Endothelial cell of umbilical vein (primary cell): ENCODE data around the gene CEP295NL. TPM values are rescaled to one million over a fixed set of nuclear protein-coding genes. Genes with fewer than 3 reads are reported as not detected.

Experiments
- BruUV-seq: library from RNA; stranded (reverse); fragments of 400-500 nt; replicated peaks from 2 replicates; lab custom pipeline; 2021; lab: Mats Ljungman, UMichigan
- CTCF ChIA-PET: fragments of 300-600, 350-600 bp; sonication (Branson Sonifier 250); formaldehyde crosslinking; loops from one replicate; lab custom pipeline; 2021; ENCODE audit warnings: antibody characterized with exemption, inconsistent platforms; lab: Charles Lee
- POLR2A ChIA-PET: fragments of 300-600, 350-600 bp; sonication (Branson Sonifier 250); formaldehyde crosslinking; loops from one replicate; lab custom pipeline; 2021; ENCODE audit warnings: antibody characterized with exemption, inconsistent platforms; lab: Charles Lee
- DNase-seq: peaks from one replicate; pipeline ENCODE4 v3.0.0-alpha.2; 2011; ENCODE audit warnings: low read depth, low spot score
- FAIRE-seq: peaks from 2 replicates; lab custom pipeline; 2011; peaks lifted over from hg19 to GRCh38; lab: Jason Lieb, UNC
- H2AFZ ChIP-seq: 2 replicates; pipeline ENCODE4 v1.6.0; 2012; ENCODE audit warnings: low read depth, low read length, control low read depth, inconsistent platforms
- H3K27ac ChIP-seq: 2 replicates; pipeline ENCODE4 v1.5.1; 2011; ENCODE audit warnings: low read depth, mild to moderate bottlenecking, control low read depth, low read length, moderate library complexity; ENCODE audit not compliant: insufficient read depth
- H3K27me3 ChIP-seq, 2 experiments: 2 replicates each; pipeline versions ENCODE4 v1.6.0 to v1.6.1; 2011; ENCODE audit warnings: low read length in 2 of 2, mixed read lengths in 1 of 2; ENCODE audit not compliant: control insufficient read depth in 2 of 2, insufficient read depth in 2 of 2
- H3K36me3 ChIP-seq, 2 experiments: 2 replicates in 1 of 2; 3 replicates in 1 of 2; pipeline ENCODE4 v1.5.1; 2011; ENCODE audit warnings: low read length in 2 of 2, mild to moderate bottlenecking in 1 of 2, moderate library complexity in 1 of 2; ENCODE audit not compliant: control insufficient read depth in 2 of 2, insufficient read depth in 2 of 2; ENCODE audit errors: extremely low read depth in 1 of 2
- H3K4me1 ChIP-seq: 3 replicates; pipeline ENCODE4 v1.5.1; 2011; ENCODE audit warnings: mild to moderate bottlenecking, low read length; ENCODE audit not compliant: control insufficient read depth, insufficient read depth; ENCODE audit errors: extremely low read depth
- H3K4me2 ChIP-seq: 2 replicates; pipeline ENCODE4 v1.6.1; 2011; ENCODE audit warnings: low read length, control low read depth, mixed read lengths; ENCODE audit not compliant: insufficient read depth
- H3K4me3 ChIP-seq, 3 experiments: fragments of 200-600 bp in 1 of 3; sonication (generic), shearing (Covaris generic) in 1 of 3; replicated peaks in 1 of 3; 2 replicates each; pipeline ENCODE4 v1.5.1; 2011 to 2016; ENCODE audit warnings: control low read depth in 3 of 3, low read length in 3 of 3, mild to moderate bottlenecking in 2 of 3, inconsistent platforms in 1 of 3, low read depth in 1 of 3, moderate library complexity in 1 of 3; ENCODE audit not compliant: insufficient read depth in 1 of 3
- H3K79me2 ChIP-seq: 2 replicates; pipeline ENCODE4 v1.6.0; 2012; ENCODE audit warnings: low read length, inconsistent platforms; ENCODE audit not compliant: control insufficient read depth, insufficient read depth
- H3K9ac ChIP-seq: replicated peaks from 2 replicates; pipeline ENCODE3; 2011; ENCODE audit warnings: low read length, control low read depth; ENCODE audit not compliant: insufficient read depth; ENCODE audit errors: extremely low read depth
- H3K9me1 ChIP-seq: replicated peaks from 3 replicates; pipeline ENCODE4 v1.6.0; 2011; ENCODE audit warnings: mild to moderate bottlenecking, low read length; ENCODE audit not compliant: control insufficient read depth, insufficient read depth; ENCODE audit errors: extremely low read depth
- H3K9me3 ChIP-seq: replicated peaks from 2 replicates; pipeline ENCODE4 v1.5.1; 2012; ENCODE audit warnings: low read length, inconsistent platforms; ENCODE audit not compliant: control insufficient read depth, insufficient read depth
- H4K20me1 ChIP-seq: replicated peaks from 2 replicates; pipeline ENCODE3; 2011; ENCODE audit warnings: mild to moderate bottlenecking, low read length; ENCODE audit not compliant: control insufficient read depth, insufficient read depth; ENCODE audit errors: extremely low read depth
- CTCF ChIP-seq, 2 donors: IDR thresholded peaks; 1 replicate in 1 of 2; 2 replicates in 1 of 2; pipeline ENCODE4 v1.5.1; 2011; ENCODE audit warnings: low read length in 2 of 2, mild to moderate bottlenecking in 2 of 2, moderate library complexity in 2 of 2, control low read depth in 1 of 2, inconsistent platforms in 1 of 2, low read depth in 1 of 2; ENCODE audit not compliant: insufficient read depth in 1 of 2; ENCODE audit errors: extremely low read depth in 1 of 2
- EZH2 ChIP-seq: IDR thresholded peaks from 2 replicates; pipeline ENCODE4 v1.6.1; 2012; ENCODE audit warnings: borderline replicate concordance, low read depth, mild to moderate bottlenecking, moderate library complexity, low read length, inconsistent platforms; ENCODE audit not compliant: severe bottlenecking
- FOS ChIP-seq: IDR thresholded peaks from 2 replicates; pipeline ENCODE4 v1.6.1; 2011; ENCODE audit warnings: mild to moderate bottlenecking, low read length, moderate library complexity, borderline replicate concordance; ENCODE audit not compliant: insufficient read depth
- GATA2 ChIP-seq: IDR thresholded peaks from 2 replicates; pipeline ENCODE4 v1.7.0; 2011; ENCODE audit warnings: low read depth, mild to moderate bottlenecking, moderate library complexity, mixed read lengths, low read length; ENCODE audit not compliant: insufficient read length, insufficient read depth
- JUN ChIP-seq: IDR thresholded peaks from 2 replicates; pipeline ENCODE4 v1.6.1; 2011; ENCODE audit warnings: borderline replicate concordance, low read depth; ENCODE audit not compliant: insufficient read length, insufficient read depth
- MAX ChIP-seq: IDR thresholded peaks from 2 replicates; pipeline ENCODE4 v1.6.1; 2011; ENCODE audit not compliant: insufficient read depth, insufficient read length
- MYC ChIP-seq: IDR thresholded peaks from one replicate; pipeline ENCODE4 v1.6.1; 2011; ENCODE audit warnings: mild to moderate bottlenecking, low read depth, low read length
- POLR2A ChIP-seq: IDR thresholded peaks from 2 replicates; pipeline ENCODE4 v1.6.1; 2012; ENCODE audit warnings: low read depth, mild to moderate bottlenecking, control low read depth, low read length
- POLR2AphosphoS5 ChIP-seq: IDR thresholded peaks from 2 replicates; pipeline ENCODE4 v1.6.1; 2012; ENCODE audit warnings: low read depth, mild to moderate bottlenecking, control low read depth, low read length, moderate library complexity; ENCODE audit not compliant: insufficient read depth
- dilution Hi-C: fragments of 300-500 bp; cut with MboI; formaldehyde crosslinking; loops from one replicate; pipeline ENCODE4 v1.15.0; 2019; ENCODE audit warnings: low sequenced_read_pairs; ENCODE audit not compliant: extremely low pct_ligation_motif_present
- intact Hi-C: fragments of 100-400 bp; cut with micrococcal nuclease; formaldehyde crosslinking; loops from one replicate; pipeline ENCODE4 v1.10.0; 2022
- polyA plus RNA-seq, 4 experiments: library from polyadenylated mRNA; depleted of rRNA in 3 of 4; stranded (reverse) in 3 of 4; unstranded in 1 of 4; fragments of >200 nt; gene quantifications; 2 replicates each; pipeline versions ENCODE4 v1.2.1 to v1.2.3, GENCODE V29; 2011 to 2012; ENCODE audit warnings: missing spikeins in 1 of 4
- total RNA-seq: library from RNA; stranded (reverse); gene quantifications from 2 replicates; pipeline ENCODE4 v1.2.3, GENCODE V29; 2021

The CEP295NL gene
- total and polyA plus RNA-seq, 2 donors (not counting 3 experiments of a cell fraction or from before 2014, with no cell fraction given) = 0.10 to 8.3 TPM

GRCh38 chr17:78844301-78845005 is 58.5 kb downstream of the CEP295NL start:
- Histone ChIP-seq H2AFZ (no peak overlapping the region), H3K4me2 (no peak overlapping the region), H3K4me1 (peaks cover 7% of the 10 kb centered on the region), H3K27me3 (no peaks in the 10 kb centered on the region), H3K4me3 (no peak overlapping the region), H3K9ac (no peak overlapping the region), H3K9me1 (no peaks in the 10 kb centered on the region), H3K79me2 (peaks cover 8% of the 10 kb centered on the region), H3K9me3 (no peaks in the 10 kb centered on the region), H4K20me1 (no peaks in the 10 kb centered on the region), H3K36me3 (no peaks in the 10 kb centered on the region), H3K27ac (no peak overlapping the region)
- no peak for FAIRE-seq
- ChIA-PET CTCF (interaction anchor here (2.9 kb wide), 1 partner anchor 21 kb away, joined by 8 read pairs; no protein-coding TSS in a partner anchor), POLR2A (no interaction called here)
- no TSS peak for BruUV-seq
- TF ChIP-seq POLR2A (no peak), EZH2 (no peak), JUN (no peak), MYC (no peak), FOS (no peak), POLR2AphosphoS5 (no peak), GATA2 (no peak), CTCF (IDR thresholded peaks at IDR 0.05; ENCODE audit: extremely low read depth in 1 of 2, insufficient read depth in 1 of 2, low read depth in 1 of 2, low read length in 2 of 2) (no peak), MAX (no peak)
- dilution Hi-C loops (no loop called here), intact Hi-C loops (no loop called here)
- peak; percentile 26 for DNase-seq
